ENCODE measurements around the gene FOXRED2.
"Not testable (repeated sequence)": the region's sequence is repeated elsewhere in the genome, so short reads cannot be mapped to it uniquely, and the experiment has no call there.

Gene FOXRED2

GRCh38 chr22:36455571-36456463, 51.0 kb downstream of the FOXRED2 start:
- H3K27me3 ChIP-seq (ENCODE audit: low read depth, low read length), result no peaks in the 10 kb centered on the region
- H3K36me3 ChIP-seq (ENCODE audit: control insufficient read depth in 1 of 2, insufficient read depth in 2 of 2, low read length in 2 of 2), result no peaks in the 10 kb centered on the region
- H3K9me3 ChIP-seq (ENCODE audit: control insufficient read depth in 1 of 2, low read length in 2 of 2), result no peaks in the 10 kb centered on the region
- peak overlapping the region; percentile 92 for H3K27ac ChIP-seq (ENCODE audit: low read length)
- peaks cover 10 to 12% of the 10 kb centered on the region in 2 donors for H3K4me1 ChIP-seq (ENCODE audit: control insufficient read depth in 1 of 2, insufficient read depth in 2 of 2, low read length in 2 of 2)
- peak overlapping the region; percentile 12 to 66 for H3K4me3 ChIP-seq (ENCODE audit: low read depth in 1 of 2, low read length in 2 of 2)

DNA sequence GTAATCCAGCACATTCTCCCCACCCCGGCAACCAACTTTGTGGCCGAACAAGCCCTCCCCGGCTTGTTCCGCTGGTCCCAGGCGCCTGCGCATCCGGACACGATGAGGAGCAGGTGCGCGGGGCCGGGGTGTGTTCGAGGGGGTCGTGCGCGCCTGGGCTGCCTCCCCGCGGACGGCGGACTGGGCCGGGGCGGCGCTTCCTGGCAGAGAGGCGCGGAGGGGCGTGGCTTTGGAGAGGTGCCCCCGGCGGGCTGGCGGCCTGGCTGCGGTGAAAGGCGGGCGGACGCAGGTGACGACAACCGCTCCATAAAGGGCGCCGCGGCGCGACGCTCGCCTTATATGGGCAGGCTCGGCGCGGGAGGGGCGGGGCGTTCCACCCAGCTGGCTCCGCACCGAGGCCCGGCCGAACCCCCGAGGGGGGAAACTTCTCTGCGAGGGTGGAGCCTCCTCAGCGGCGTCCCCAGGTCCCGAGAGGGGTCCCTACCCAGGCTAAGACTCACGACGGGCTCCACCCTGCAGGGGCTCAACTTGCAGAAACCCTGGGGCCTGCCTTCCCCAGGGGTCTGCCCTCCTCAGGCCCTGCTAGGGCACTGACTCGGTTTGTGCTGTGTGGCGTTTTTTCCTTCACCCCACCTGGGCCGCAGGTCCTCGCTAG, 51.8 kb downstream of the FOXRED2 start:
- H3K4me3 ChIP-seq (ENCODE audit: low read depth in 1 of 2, low read length in 2 of 2), result peak overlapping the region; percentile 66 to 69
- H3K4me1 ChIP-seq (ENCODE audit: control insufficient read depth in 1 of 2, insufficient read depth in 2 of 2, low read length in 2 of 2), result peaks cover 10 to 12% of the 10 kb centered on the region in 2 donors
- H3K27ac ChIP-seq (ENCODE audit: low read length), result peak overlapping the region; percentile 92
- no peaks in the 10 kb centered on the region for H3K9me3 ChIP-seq (ENCODE audit: control insufficient read depth in 1 of 2, low read length in 2 of 2)
- no peaks in the 10 kb centered on the region for H3K27me3 ChIP-seq (ENCODE audit: low read depth, low read length)
- H3K36me3 ChIP-seq (ENCODE audit: control insufficient read depth in 1 of 2, insufficient read depth in 2 of 2, low read length in 2 of 2), result no peaks in the 10 kb centered on the region

- Histone ChIP-seq H3K36me3 (ENCODE audit: control insufficient read depth in 1 of 2, insufficient read depth in 2 of 2, low read length in 2 of 2) (no peaks in the 10 kb centered on the region), H3K27ac (ENCODE audit: low read length) (no peak overlapping the region), H3K27me3 (ENCODE audit: low read depth, low read length) (no peaks in the 10 kb centered on the region), H3K9me3 (ENCODE audit: control insufficient read depth in 1 of 2, low read length in 2 of 2) (no peaks in the 10 kb centered on the region), H3K4me3 (ENCODE audit: low read depth in 1 of 2, low read length in 2 of 2) (no peak overlapping the region), H3K4me1 (ENCODE audit: control insufficient read depth in 1 of 2, insufficient read depth in 2 of 2, low read length in 2 of 2) (peaks cover 10 to 12% of the 10 kb centered on the region in 2 donors)
These were observed 52.9 kb downstream of the FOXRED2 start for GRCh38 chr22:36453855-36454378.

DNA sequence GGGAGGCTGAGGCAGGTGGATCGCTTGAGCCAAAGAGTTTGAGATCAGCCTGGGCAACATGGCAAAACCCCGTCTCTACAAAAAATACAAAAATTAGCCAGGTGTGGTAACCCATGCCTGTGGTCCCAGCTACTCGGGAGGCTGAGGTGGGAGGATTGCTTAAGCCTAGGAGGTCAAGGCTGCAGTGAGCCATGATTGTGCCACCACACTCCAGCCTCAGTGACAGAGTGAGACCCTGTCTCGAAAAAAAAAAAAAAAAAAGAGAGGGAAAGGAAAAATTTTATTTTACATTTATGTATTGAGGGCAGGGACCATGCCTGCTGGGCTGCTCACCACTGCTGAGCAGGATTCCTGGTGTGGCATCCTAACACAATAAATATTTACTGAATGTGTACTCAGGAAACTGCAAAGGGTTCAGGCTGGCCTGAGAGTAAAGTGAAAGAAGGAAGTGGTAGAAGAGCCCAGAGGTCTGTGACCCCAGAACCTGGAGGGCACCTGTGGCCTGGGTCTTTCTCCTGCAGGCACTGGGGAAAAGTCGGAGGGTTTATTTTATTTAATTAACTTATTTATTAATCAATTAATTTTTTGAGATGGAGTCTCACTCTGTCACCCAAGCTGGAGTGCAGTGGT, 53.7 kb downstream of the FOXRED2 start:
- Histone ChIP-seq H3K27ac (ENCODE audit: low read length) (peak overlapping the region; percentile 72), H3K4me1 (ENCODE audit: control insufficient read depth in 1 of 2, insufficient read depth in 2 of 2, low read length in 2 of 2) (peaks cover 9 to 12% of the 10 kb centered on the region in 2 donors)

GRCh38 chr22:36452250-36452977, 54.4 kb downstream of the FOXRED2 start:
- Histone ChIP-seq H3K27ac (ENCODE audit: low read length) (peak overlapping the region; percentile 72), H3K27me3 (ENCODE audit: low read depth, low read length) (no peaks in the 10 kb centered on the region), H3K36me3 (ENCODE audit: control insufficient read depth in 1 of 2, insufficient read depth in 2 of 2, low read length in 2 of 2) (no peaks in the 10 kb centered on the region), H3K4me3 (ENCODE audit: low read depth in 1 of 2, low read length in 2 of 2) (no peak overlapping the region), H3K9me3 (ENCODE audit: control insufficient read depth in 1 of 2, low read length in 2 of 2) (no peaks in the 10 kb centered on the region), H3K4me1 (ENCODE audit: control insufficient read depth in 1 of 2, insufficient read depth in 2 of 2, low read length in 2 of 2) (peaks cover 6 to 12% of the 10 kb centered on the region in 2 donors)

More for the DNA sequence above, 53.7 kb downstream of the FOXRED2 start:
- not testable (repeated sequence) for H3K36me3 ChIP-seq (ENCODE audit: control insufficient read depth in 1 of 2, insufficient read depth in 2 of 2, low read length in 2 of 2); H3K27me3 ChIP-seq (ENCODE audit: low read depth, low read length); H3K9me3 ChIP-seq (ENCODE audit: control insufficient read depth in 1 of 2, low read length in 2 of 2); H3K4me3 ChIP-seq (ENCODE audit: low read depth in 1 of 2, low read length in 2 of 2)

- Histone ChIP-seq H3K27ac (ENCODE audit: low read length) (peak overlapping the region; percentile 35), H3K4me1 (ENCODE audit: control insufficient read depth in 1 of 2, insufficient read depth in 2 of 2, low read length in 2 of 2) (peaks cover 6 to 12% of the 10 kb centered on the region in 2 donors)
- H3K27me3 ChIP-seq (ENCODE audit: low read depth, low read length); H3K36me3 ChIP-seq (ENCODE audit: control insufficient read depth in 1 of 2, insufficient read depth in 2 of 2, low read length in 2 of 2); H3K4me3 ChIP-seq (ENCODE audit: low read depth in 1 of 2, low read length in 2 of 2); H3K9me3 ChIP-seq (ENCODE audit: control insufficient read depth in 1 of 2, low read length in 2 of 2): not testable (repeated sequence)
These were observed 55.9 kb downstream of the FOXRED2 start for GRCh38 chr22:36450923-36451322.

GRCh38 chr22:36449596-36450175, 57.2 kb downstream of the FOXRED2 start:
- Histone ChIP-seq H3K36me3 (ENCODE audit: control insufficient read depth in 1 of 2, insufficient read depth in 2 of 2, low read length in 2 of 2) (no peaks in the 10 kb centered on the region), H3K4me3 (ENCODE audit: low read depth in 1 of 2, low read length in 2 of 2) (no peak overlapping the region), H3K27me3 (ENCODE audit: low read depth, low read length) (no peaks in the 10 kb centered on the region), H3K27ac (ENCODE audit: low read length) (no peak overlapping the region), H3K9me3 (ENCODE audit: control insufficient read depth in 1 of 2, low read length in 2 of 2) (no peaks in the 10 kb centered on the region), H3K4me1 (ENCODE audit: control insufficient read depth in 1 of 2, insufficient read depth in 2 of 2, low read length in 2 of 2) (peaks cover 6 to 7% of the 10 kb centered on the region in 2 donors)

GRCh38 chr22:36447632-36448031, 59.2 kb downstream of the FOXRED2 start:
- Histone ChIP-seq H3K27ac (ENCODE audit: low read length) (no peak overlapping the region), H3K4me1 (ENCODE audit: control insufficient read depth in 1 of 2, insufficient read depth in 2 of 2, low read length in 2 of 2) (peaks cover 5 to 9% of the 10 kb centered on the region in 2 donors)

DNA sequence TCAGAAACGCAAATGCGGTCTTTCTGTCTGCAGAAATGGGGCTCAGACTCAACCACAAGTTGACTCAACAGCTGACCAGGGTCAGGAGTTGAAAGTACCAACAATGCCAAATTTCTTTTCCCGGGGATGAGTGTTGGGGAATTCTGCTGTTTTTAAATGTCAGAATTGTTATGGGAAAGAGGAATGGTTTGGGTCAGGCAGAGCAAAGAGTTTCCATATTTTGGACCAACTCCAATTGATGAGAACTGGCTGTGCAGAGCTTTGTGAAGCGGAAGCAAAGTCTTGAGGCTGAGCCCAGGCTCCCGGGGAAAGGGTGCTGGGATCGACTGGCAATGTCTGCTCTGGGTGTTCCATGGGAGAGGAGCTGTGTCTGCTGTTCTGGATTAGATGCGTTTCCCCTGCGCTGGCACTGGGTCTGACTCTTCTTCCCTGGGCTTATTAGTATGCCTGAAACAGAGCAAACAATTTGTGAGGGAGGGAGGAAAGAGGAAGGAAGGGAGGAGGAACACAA, 61.6 kb downstream of the FOXRED2 start:
- Histone ChIP-seq H3K27ac (ENCODE audit: low read length) (peak overlapping the region; percentile 65), H3K4me1 (ENCODE audit: control insufficient read depth in 1 of 2, insufficient read depth in 2 of 2, low read length in 2 of 2) (peaks cover 0 to 3% of the 10 kb centered on the region in 2 donors), H3K36me3 (ENCODE audit: control insufficient read depth in 1 of 2, insufficient read depth in 2 of 2, low read length in 2 of 2) (no peaks in the 10 kb centered on the region), H3K27me3 (ENCODE audit: low read depth, low read length) (no peaks in the 10 kb centered on the region), H3K4me3 (ENCODE audit: low read depth in 1 of 2, low read length in 2 of 2) (no peak overlapping the region), H3K9me3 (ENCODE audit: control insufficient read depth in 1 of 2, low read length in 2 of 2) (no peaks in the 10 kb centered on the region)

More at GRCh38 chr22:36447632-36448031, 59.2 kb downstream of the FOXRED2 start:
- Histone ChIP-seq H3K27me3 (ENCODE audit: low read depth, low read length) (no peaks in the 10 kb centered on the region), H3K36me3 (ENCODE audit: control insufficient read depth in 1 of 2, insufficient read depth in 2 of 2, low read length in 2 of 2) (no peaks in the 10 kb centered on the region), H3K9me3 (ENCODE audit: control insufficient read depth in 1 of 2, low read length in 2 of 2) (no peaks in the 10 kb centered on the region), H3K4me3 (ENCODE audit: low read depth in 1 of 2, low read length in 2 of 2) (no peak overlapping the region)

DNA sequence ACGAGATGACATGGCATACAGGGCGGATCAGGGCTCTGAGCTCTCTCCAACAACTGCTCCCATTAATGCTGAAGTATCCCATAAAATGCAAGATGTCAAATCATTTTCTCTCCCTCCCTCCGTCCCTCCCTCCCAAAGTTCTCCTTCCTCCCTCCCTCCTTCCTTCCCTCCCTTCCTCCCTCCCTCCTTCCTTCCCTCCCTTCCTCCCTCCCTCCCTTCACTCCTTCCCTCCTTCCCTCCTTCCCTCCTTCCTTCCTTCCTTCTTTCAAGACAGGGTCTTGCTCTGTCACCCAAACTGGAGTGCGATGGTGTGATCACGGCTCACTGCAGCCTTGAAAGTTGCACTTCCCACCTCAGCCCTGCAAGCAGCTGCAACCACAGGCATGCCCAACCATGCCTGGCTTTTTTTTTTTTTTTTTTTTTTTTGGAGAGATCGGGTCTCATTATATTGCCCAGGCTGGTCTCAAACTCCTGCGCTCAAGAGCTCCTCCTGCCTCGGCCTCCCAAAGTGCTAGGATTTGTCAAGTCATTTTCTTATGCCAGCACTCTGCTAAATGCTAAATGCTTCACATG, 63.6 kb downstream of the FOXRED2 start:
- Histone ChIP-seq H3K4me3 (ENCODE audit: low read depth in 1 of 2, low read length in 2 of 2) (no peak overlapping the region), H3K9me3 (ENCODE audit: control insufficient read depth in 1 of 2, low read length in 2 of 2) (no peaks in the 10 kb centered on the region), H3K27me3 (ENCODE audit: low read depth, low read length) (no peaks in the 10 kb centered on the region), H3K36me3 (ENCODE audit: control insufficient read depth in 1 of 2, insufficient read depth in 2 of 2, low read length in 2 of 2) (no peaks in the 10 kb centered on the region), H3K4me1 (ENCODE audit: control insufficient read depth in 1 of 2, insufficient read depth in 2 of 2, low read length in 2 of 2) (peaks cover 0 to 6% of the 10 kb centered on the region in 2 donors), H3K27ac (ENCODE audit: low read length) (no peak overlapping the region)

Data from muscle layer of duodenum (tissue), 2 donors.